Activated naive CD8-positive, alpha-beta T cell treated with anti-CD3 and anti-CD28 coated beads for 36 hours (primary cell): ENCODE data around the gene HTRA1. TPM values are rescaled to one million over a fixed set of nuclear protein-coding genes. Genes with fewer than 3 reads are reported as not detected.

Experiments used
- DNase-seq: peaks from one replicate; pipeline ENCODE4 v3.0.0; 2021
- H3K27ac Mint-ChIP-seq: one replicate; pipeline ENCODE4 v1.8.0; 2022; ENCODE audit warnings: mild to moderate bottlenecking, moderate library complexity, mixed read lengths
- H3K27me3 Mint-ChIP-seq: one replicate; pipeline ENCODE4 v1.8.0; 2022; ENCODE audit warnings: mild to moderate bottlenecking, mixed read lengths
- H3K36me3 Mint-ChIP-seq: one replicate; pipeline ENCODE4 v1.8.0; 2021; ENCODE audit warnings: mild to moderate bottlenecking, mixed read lengths
- H3K4me1 Mint-ChIP-seq: one replicate; pipeline ENCODE4 v1.8.0; 2021; ENCODE audit warnings: mixed read lengths
- H3K4me3 Mint-ChIP-seq: one replicate; pipeline ENCODE4 v1.8.0; 2022; ENCODE audit warnings: mild to moderate bottlenecking, moderate library complexity, mixed read lengths
- H3K9me3 Mint-ChIP-seq: one replicate; pipeline ENCODE4 v1.8.0; 2022; ENCODE audit warnings: mixed read lengths
- total RNA-seq, 2 experiments: library from RNA; stranded (reverse); gene quantifications; one replicate each; pipeline ENCODE4 v1.2.3, GENCODE V29; 2021

Gene HTRA1
- total RNA-seq, 2 experiments from 2014 or later: not detected

- no peak for DNase-seq
- H3K4me1 Mint-ChIP-seq: peaks cover 16% of the 10 kb centered on the region
- peaks cover 23% of the 10 kb centered on the region for H3K27me3 Mint-ChIP-seq
- H3K27ac Mint-ChIP-seq: no peak overlapping the region
- H3K9me3 Mint-ChIP-seq: no peaks in the 10 kb centered on the region
- no peaks in the 10 kb centered on the region for H3K36me3 Mint-ChIP-seq
- no peak overlapping the region for H3K4me3 Mint-ChIP-seq
These were observed 13.7 kb downstream of the HTRA1 start for GRCh38 chr10:122475100-122475499.

GRCh38 chr10:122475591-122476332 lies 14.4 kb downstream of the HTRA1 start:
- peaks cover 16% of the 10 kb centered on the region for H3K4me1 Mint-ChIP-seq
- no peaks in the 10 kb centered on the region for H3K36me3 Mint-ChIP-seq
- no peak overlapping the region for H3K27ac Mint-ChIP-seq
- H3K27me3 Mint-ChIP-seq: peaks cover 26% of the 10 kb centered on the region
- H3K4me3 Mint-ChIP-seq: no peak overlapping the region
- no peaks in the 10 kb centered on the region for H3K9me3 Mint-ChIP-seq
- no peak for DNase-seq

- Mint-ChIP-seq H3K4me1 (peaks cover 16% of the 10 kb centered on the region), H3K9me3 (no peaks in the 10 kb centered on the region), H3K27ac (no peak overlapping the region), H3K36me3 (no peaks in the 10 kb centered on the region), H3K4me3 (no peak overlapping the region), H3K27me3 (peaks cover 21% of the 10 kb centered on the region)
- DNase-seq: no peak
These were observed 15.0 kb downstream of the HTRA1 start for GRCh38 chr10:122476333-122476695.

DNA sequence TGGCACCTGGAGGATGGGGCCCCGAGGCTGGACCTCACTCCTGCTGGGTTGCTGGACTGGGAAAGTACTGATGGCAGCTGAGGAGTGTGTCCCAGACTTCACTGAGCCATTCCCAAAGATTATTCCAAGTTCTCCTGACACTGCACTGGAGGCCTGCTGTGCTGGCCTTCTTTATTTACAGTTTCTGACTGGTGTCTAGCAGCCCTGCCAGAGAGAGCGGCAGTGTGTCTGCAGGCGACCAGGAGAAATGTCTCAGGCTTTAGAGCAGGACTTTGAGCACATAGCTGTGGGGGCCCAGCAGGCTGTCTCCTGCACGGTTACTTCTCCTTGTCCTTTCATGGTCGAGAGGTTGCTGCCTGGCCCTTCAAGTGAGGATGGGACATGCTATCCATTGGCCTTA lies 16.1 kb downstream of the HTRA1 start:
- H3K27ac Mint-ChIP-seq: no peak overlapping the region
- peaks cover 3% of the 10 kb centered on the region for H3K9me3 Mint-ChIP-seq
- H3K4me3 Mint-ChIP-seq: no peak overlapping the region
- DNase-seq: no peak
- H3K36me3 Mint-ChIP-seq: peaks cover 3% of the 10 kb centered on the region
- H3K27me3 Mint-ChIP-seq: peaks cover 17% of the 10 kb centered on the region
- peaks cover 16% of the 10 kb centered on the region for H3K4me1 Mint-ChIP-seq

- Mint-ChIP-seq H3K36me3 (peaks cover 3% of the 10 kb centered on the region), H3K27me3 (peaks cover 17% of the 10 kb centered on the region), H3K27ac (no peak overlapping the region), H3K4me1 (peaks cover 11% of the 10 kb centered on the region), H3K9me3 (peaks cover 3% of the 10 kb centered on the region), H3K4me3 (no peak overlapping the region)
- no peak for DNase-seq
These were observed 17.6 kb downstream of the HTRA1 start for GRCh38 chr10:122478971-122479370.

GRCh38 chr10:122480146-122480833 lies 18.9 kb downstream of the HTRA1 start:
- peaks cover 3% of the 10 kb centered on the region for H3K9me3 Mint-ChIP-seq
- H3K27ac Mint-ChIP-seq: no peak overlapping the region
- H3K4me1 Mint-ChIP-seq: no peaks in the 10 kb centered on the region
- H3K36me3 Mint-ChIP-seq: peaks cover 3% of the 10 kb centered on the region
- H3K4me3 Mint-ChIP-seq: no peak overlapping the region
- H3K27me3 Mint-ChIP-seq: peaks cover 5% of the 10 kb centered on the region
- no peak for DNase-seq

DNA sequence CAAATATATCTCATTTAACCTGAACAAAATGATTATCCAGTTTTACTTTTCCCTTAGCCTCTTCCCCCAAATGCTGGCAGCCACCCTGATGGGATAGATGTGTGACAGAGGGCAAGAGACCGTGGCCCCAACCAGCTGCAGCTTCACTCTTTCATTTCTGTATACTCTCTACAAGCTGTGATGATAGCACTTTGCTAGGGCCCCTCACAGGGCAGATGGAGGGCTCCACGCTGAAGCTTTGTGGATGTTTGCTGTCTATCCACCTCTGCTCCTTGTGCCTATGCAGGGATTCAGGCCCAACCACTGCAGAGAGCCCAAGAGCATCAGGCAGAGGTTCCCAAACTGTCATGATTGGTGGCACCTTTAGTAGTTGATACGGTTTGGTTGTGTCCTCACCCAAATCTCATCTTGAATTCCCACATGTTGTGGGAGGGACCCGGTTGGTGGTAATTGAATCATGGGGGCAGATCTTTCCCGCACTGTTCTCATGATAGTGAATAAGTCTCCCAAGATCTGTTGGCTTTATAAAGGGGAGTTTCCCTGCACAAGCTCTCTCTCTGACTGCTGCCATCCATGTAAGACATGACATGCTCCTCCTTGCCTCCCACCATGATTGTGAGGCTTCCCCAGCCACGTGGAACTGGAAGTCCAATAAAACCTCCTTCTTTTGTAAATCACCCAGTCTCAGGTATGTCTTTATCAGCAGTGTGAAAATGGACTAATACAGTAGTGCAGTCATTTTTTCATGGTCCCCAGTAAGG lies 20.1 kb downstream of the HTRA1 start:
- Mint-ChIP-seq H3K27ac (no peak overlapping the region), H3K9me3 (peaks cover 3% of the 10 kb centered on the region), H3K36me3 (peaks cover 3% of the 10 kb centered on the region), H3K4me3 (no peak overlapping the region), H3K27me3 (peaks cover 4% of the 10 kb centered on the region), H3K4me1 (no peaks in the 10 kb centered on the region)
- no peak for DNase-seq

DNA sequence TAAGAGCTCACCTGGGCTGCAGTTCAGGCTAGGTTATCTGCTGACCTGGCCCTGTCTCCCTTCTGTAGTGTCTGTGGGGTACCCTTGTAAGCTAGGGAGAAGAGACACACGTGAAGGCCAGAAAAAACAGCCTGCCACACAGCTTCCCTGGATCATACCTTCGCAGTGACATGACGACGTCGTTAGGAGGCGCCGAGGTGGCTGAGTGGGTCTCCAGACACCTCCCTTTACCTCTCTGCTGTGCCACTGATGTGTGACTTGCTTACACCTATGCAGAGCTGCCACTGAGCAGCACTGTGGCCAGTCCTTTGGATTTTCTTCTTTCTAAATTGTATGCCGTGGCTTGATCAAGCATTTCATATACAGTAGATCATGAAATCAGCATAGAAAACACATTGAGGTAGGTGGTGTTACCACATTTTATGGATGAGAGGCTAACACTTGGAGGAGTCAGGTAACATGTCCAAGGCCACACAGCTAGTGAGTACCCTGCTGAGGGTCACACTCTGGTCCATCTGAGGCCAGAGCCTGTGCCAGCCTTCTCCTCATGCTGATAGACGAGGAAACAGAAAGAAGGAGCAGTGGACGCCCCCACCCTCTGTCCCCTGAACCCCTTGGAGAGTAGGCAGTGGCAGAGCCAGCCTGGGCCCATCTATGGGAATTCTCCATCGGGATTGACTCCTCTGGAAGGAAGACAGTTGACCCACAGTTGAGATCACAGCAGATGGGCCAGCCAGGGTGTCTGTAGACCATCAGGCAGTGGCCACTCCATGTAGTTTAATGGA lies 23.1 kb downstream of the HTRA1 start:
- no peak for DNase-seq
- peaks cover 3% of the 10 kb centered on the region for H3K36me3 Mint-ChIP-seq
- no peak overlapping the region for H3K27ac Mint-ChIP-seq
- no peak overlapping the region for H3K4me3 Mint-ChIP-seq
- peaks cover 3% of the 10 kb centered on the region for H3K9me3 Mint-ChIP-seq
- H3K27me3 Mint-ChIP-seq: peaks cover 9% of the 10 kb centered on the region
- H3K4me1 Mint-ChIP-seq: peaks cover 3% of the 10 kb centered on the region

DNA sequence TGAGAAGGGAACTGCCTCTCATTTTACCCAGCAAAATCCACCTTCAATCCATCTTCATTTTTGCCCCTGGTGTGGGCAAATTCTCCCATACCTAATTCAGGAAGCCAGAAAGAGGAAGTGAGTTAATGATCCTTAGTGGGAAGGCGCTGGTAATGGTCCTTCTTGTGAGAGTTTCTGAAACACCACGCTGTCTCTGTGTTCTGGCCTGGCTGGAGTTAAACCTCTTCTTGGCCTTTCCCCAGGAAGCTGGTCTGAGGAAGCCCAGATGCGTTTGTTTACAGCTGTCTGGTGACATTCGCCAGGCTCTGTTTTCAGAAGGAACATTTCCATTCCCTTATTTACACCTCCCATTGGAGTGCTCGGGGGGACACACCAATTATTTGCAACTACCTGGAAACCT lies 24.3 kb downstream of the HTRA1 start:
- Mint-ChIP-seq H3K4me1 (peaks cover 3% of the 10 kb centered on the region), H3K27me3 (peaks cover 8% of the 10 kb centered on the region), H3K9me3 (peaks cover 3% of the 10 kb centered on the region), H3K36me3 (peaks cover 3% of the 10 kb centered on the region), H3K27ac (no peak overlapping the region), H3K4me3 (no peak overlapping the region)
- no peak for DNase-seq

GRCh38 chr10:122486406-122487080 lies 25.2 kb downstream of the HTRA1 start:
- peaks cover 9% of the 10 kb centered on the region for H3K4me1 Mint-ChIP-seq
- H3K36me3 Mint-ChIP-seq: peaks cover 3% of the 10 kb centered on the region
- H3K9me3 Mint-ChIP-seq: peaks cover 3% of the 10 kb centered on the region

GRCh38 chr10:122487174-122487765 lies 25.9 kb downstream of the HTRA1 start:
- Mint-ChIP-seq H3K4me3 (no peak overlapping the region), H3K36me3 (no peaks in the 10 kb centered on the region), H3K4me1 (peaks cover 15% of the 10 kb centered on the region), H3K27me3 (peaks cover 11% of the 10 kb centered on the region), H3K27ac (no peak overlapping the region), H3K9me3 (no peaks in the 10 kb centered on the region)
- DNase-seq: no peak

More at GRCh38 chr10:122486406-122487080, 25.2 kb downstream of the HTRA1 start:
- H3K27ac Mint-ChIP-seq: no peak overlapping the region
- H3K27me3 Mint-ChIP-seq: peaks cover 11% of the 10 kb centered on the region
- no peak for DNase-seq
- no peak overlapping the region for H3K4me3 Mint-ChIP-seq

GRCh38 chr10:122490268-122490667 lies 28.9 kb downstream of the HTRA1 start:
- Mint-ChIP-seq H3K4me1 (peaks cover 15% of the 10 kb centered on the region), H3K9me3 (no peaks in the 10 kb centered on the region), H3K27me3 (peaks cover 11% of the 10 kb centered on the region), H3K4me3 (no peak overlapping the region), H3K27ac (no peak overlapping the region), H3K36me3 (no peaks in the 10 kb centered on the region)
- DNase-seq: no peak

DNA sequence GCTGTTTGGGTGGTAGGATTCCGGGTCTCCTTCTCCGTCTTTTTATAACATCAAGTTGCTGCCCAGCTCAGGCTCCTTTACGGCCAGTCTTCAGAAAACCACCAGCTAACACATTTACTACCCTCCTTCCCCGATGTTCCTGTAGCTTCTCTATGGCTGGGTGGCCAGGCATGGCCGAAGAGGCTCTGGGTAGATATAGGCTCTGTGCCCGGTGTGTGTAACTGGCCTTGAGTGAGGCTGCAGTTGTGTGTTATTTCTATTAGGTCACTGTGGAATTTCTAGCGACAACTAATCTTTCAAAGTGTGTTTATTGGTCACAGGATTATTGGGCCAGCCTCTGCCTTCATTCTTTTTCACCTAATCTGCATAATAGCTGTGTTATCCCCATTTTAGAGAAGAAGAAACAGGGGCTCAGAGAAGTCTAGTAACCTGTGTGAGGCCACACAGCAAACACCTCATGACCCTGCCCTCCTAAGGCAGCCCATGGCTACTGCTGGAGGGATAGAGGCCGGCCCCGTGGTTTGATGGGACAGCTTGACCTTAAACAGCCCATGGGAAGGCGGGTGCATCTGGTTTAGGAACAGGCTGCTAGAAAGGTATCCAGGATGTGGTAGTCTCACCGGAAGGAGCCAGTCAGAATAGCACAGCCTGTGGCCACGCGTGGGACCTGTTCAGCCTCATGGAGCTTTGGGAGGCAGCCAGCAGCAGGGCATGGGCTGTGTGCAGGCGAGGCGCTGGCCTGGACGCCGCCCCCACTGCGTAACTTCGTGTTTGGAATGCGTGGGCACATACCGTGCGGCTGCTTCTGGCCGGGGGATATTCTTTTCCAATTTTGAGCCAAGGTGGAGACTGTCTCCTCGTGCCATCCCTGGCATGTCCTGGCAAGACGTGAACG lies 29.7 kb downstream of the HTRA1 start:
- Mint-ChIP-seq H3K36me3 (no peaks in the 10 kb centered on the region), H3K4me1 (peaks cover 19% of the 10 kb centered on the region), H3K27me3 (peaks cover 11% of the 10 kb centered on the region), H3K4me3 (no peak overlapping the region), H3K27ac (no peak overlapping the region), H3K9me3 (no peaks in the 10 kb centered on the region)
- peak; percentile 31 for DNase-seq
